Upper lobe of left lung (tissue), 6 donors: ENCODE results near the gene OR6K6. TPM values are rescaled to one million over a fixed set of nuclear protein-coding genes. Genes with fewer than 3 reads are reported as not detected.

ENCODE experiments used
- ATAC-seq, 2 donors: fragments of 200-7000 bp; cut with Tn5 transposase; one replicate each; pipeline ENCODE4 v1.9.1; 2022; ENCODE audit warnings: mild to moderate bottlenecking in 2 of 2, moderate library complexity in 2 of 2; ENCODE audit not compliant: low FRiP score in 2 of 2
- DNase-seq, 2 donors: peaks; one replicate each; pipeline ENCODE4 v3.0.0-alpha.2; 2019 to 2020
- H3K27ac ChIP-seq, 4 donors: fragments of 200-600 bp; sonication (generic); one replicate each; pipeline ENCODE4 v1.5.1; 2016 to 2019
- H3K27me3 ChIP-seq, 4 donors: fragments of 200-600 bp; sonication (generic); one replicate each; pipeline ENCODE4 v1.5.1; 2017 to 2019
- H3K36me3 ChIP-seq, 4 donors: fragments of 200-600 bp; sonication (generic); one replicate each; pipeline ENCODE4 v1.5.1; 2016 to 2019
- H3K4me1 ChIP-seq, 4 donors: fragments of 200-600 bp; sonication (generic); one replicate each; pipeline ENCODE4 v1.5.1; 2018 to 2019
- H3K4me3 ChIP-seq, 4 donors: fragments of 200-600 bp; sonication (generic); one replicate each; pipeline ENCODE4 v1.5.1; 2017 to 2019; ENCODE audit warnings: mild to moderate bottlenecking in 2 of 4, moderate library complexity in 1 of 4
- H3K9me3 ChIP-seq, 4 donors: fragments of 200-600 bp; sonication (generic); one replicate each; pipeline ENCODE4 v1.5.1; 2018 to 2019
- EP300 ChIP-seq, 4 donors: sonication (generic); formaldehyde crosslinking; IDR thresholded peaks; one replicate each; pipeline ENCODE4 v1.5.1; 2017; ENCODE audit warnings: antibody characterized with exemption in 4 of 4, control low read depth in 2 of 4
- POLR2A ChIP-seq, 4 donors: fragments of 450-650 bp; IDR thresholded peaks; one replicate each; pipeline ENCODE4 v1.5.1; 2016 to 2017; ENCODE audit warnings: antibody characterized with exemption in 4 of 4, mild to moderate bottlenecking in 2 of 4
- POLR2AphosphoS5 ChIP-seq, 2 donors: sonication (generic); formaldehyde crosslinking; IDR thresholded peaks; one replicate each; pipeline ENCODE4 v1.5.1; 2017; ENCODE audit warnings: antibody characterized with exemption in 2 of 2
- WGBS, 2 donors: methylation state at CpG; one replicate each; pipeline ENCODE4 v1.1.5; 2017 to 2018; 5-methylcytosine and 5-hydroxymethylcytosine counted together
- total RNA-seq, 6 donors: library from RNA; depleted of rRNA in 4 of 6; stranded (reverse); fragments of >200 nt in 4 of 6; gene quantifications; one replicate each; pipeline versions ENCODE4 v1.1.0 to v1.2.1, GENCODE V29; 2016 to 2021
- TF ChIP-seq, protein P1 (sequence below), 6 experiments: fragments of 450-650 bp in 4 of 6; fragments of 200-600 bp in 2 of 6; sonication (generic) in 2 of 6; IDR thresholded peaks; one replicate each; pipeline ENCODE4 v1.5.1; 2016 to 2019; ENCODE audit warnings: antibody characterized with exemption in 6 of 6
- donor health status: DM: no; HTN: no; CAD: no; lungs with moderate emphysema.
- donor health status: DM: no; HTN: yes; CAD: no; lungs with severe emphysema.

Gene OR6K6, protein sequence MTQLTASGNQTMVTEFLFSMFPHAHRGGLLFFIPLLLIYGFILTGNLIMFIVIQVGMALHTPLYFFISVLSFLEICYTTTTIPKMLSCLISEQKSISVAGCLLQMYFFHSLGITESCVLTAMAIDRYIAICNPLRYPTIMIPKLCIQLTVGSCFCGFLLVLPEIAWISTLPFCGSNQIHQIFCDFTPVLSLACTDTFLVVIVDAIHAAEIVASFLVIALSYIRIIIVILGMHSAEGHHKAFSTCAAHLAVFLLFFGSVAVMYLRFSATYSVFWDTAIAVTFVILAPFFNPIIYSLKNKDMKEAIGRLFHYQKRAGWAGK
- not detected for total RNA-seq

DNA sequence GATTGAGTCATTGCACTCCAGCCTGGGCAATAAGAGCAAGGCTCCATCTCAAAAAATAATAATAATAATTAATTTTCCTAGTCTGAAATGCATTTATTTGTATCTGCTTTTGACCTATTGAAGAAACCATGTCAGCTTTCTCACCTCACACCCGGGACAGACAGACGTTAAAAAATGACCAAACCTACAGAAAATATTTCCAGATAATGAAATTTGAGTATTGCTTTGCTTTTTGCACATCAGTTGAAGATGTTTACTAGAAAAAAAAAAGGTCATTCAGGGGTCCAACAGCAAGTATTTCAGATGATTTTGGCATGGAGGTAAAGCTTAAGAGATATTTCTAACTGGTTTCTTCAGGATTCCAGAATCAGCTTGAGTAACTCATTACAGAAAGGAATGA, at the start of gene OR6K6:
TSS of gene OR6K6 (plus strand) at position 301 of the 400 bp plus-strand sequence. CDS start 168 bp downstream, outside the sequence.
- no peak for TF ChIP-seq EP300 (IDR thresholded peaks at IDR 0.05)
- TF ChIP-seq, protein P1, sequence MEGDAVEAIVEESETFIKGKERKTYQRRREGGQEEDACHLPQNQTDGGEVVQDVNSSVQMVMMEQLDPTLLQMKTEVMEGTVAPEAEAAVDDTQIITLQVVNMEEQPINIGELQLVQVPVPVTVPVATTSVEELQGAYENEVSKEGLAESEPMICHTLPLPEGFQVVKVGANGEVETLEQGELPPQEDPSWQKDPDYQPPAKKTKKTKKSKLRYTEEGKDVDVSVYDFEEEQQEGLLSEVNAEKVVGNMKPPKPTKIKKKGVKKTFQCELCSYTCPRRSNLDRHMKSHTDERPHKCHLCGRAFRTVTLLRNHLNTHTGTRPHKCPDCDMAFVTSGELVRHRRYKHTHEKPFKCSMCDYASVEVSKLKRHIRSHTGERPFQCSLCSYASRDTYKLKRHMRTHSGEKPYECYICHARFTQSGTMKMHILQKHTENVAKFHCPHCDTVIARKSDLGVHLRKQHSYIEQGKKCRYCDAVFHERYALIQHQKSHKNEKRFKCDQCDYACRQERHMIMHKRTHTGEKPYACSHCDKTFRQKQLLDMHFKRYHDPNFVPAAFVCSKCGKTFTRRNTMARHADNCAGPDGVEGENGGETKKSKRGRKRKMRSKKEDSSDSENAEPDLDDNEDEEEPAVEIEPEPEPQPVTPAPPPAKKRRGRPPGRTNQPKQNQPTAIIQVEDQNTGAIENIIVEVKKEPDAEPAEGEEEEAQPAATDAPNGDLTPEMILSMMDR (IDR thresholded peaks at IDR 0.05) = no peak
- TF ChIP-seq POLR2A (IDR thresholded peaks at IDR 0.05) = no peak
- TF ChIP-seq POLR2AphosphoS5 (IDR thresholded peaks at IDR 0.05) = no peak
- no peaks in the 10 kb centered on the region for H3K27me3 ChIP-seq
- no peak within 1 kb of the TSS for H3K4me3 ChIP-seq
- H3K36me3 ChIP-seq = no peaks in the 10 kb centered on the region
- ATAC-seq = no peak
- WGBS, 2 donors = 85 to 89% methylated on average over 2 of the region's 2 CpGs
- H3K27ac ChIP-seq = no peak within 1 kb of the TSS
- no peak for DNase-seq
- no peaks in the 10 kb centered on the region for H3K4me1 ChIP-seq
- no peaks in the 10 kb centered on the region for H3K9me3 ChIP-seq

DNA sequence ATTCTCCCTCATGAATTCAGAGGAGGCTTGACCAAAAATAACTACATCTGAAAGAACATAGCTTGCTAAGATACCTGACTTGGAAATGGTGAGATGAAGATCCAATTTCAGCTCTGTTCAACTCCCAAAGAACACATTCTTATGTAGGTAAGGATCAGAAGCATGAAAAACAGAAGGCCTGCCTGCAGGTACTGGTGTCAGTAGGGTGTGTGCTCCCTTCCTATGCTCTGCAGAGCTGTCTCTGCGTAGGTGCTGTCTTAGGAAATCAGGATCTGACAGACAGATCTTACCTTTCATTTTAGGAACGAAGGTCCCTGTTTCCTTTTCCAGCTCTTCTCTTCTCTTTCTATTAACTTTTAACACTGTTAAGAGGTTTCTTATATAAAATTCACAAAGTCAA, 48.4 kb upstream of the OR6K6 start:
- Histone ChIP-seq H3K9me3 (no peaks in the 10 kb centered on the region), H3K36me3 (no peaks in the 10 kb centered on the region), H3K4me3 (no peak overlapping the region), H3K4me1 (no peaks in the 10 kb centered on the region), H3K27ac (no peak overlapping the region), H3K27me3 (no peaks in the 10 kb centered on the region)
- WGBS, 2 donors = 70 to 80% methylated on average over 2 of the region's 2 CpGs
- TF ChIP-seq POLR2AphosphoS5 (IDR thresholded peaks at IDR 0.05) (no peak), POLR2A (IDR thresholded peaks at IDR 0.05) (no peak), EP300 (IDR thresholded peaks at IDR 0.05) (no peak)
- TF ChIP-seq, protein P1 (IDR thresholded peaks at IDR 0.05) = no peak
- no peak for DNase-seq
- ATAC-seq = no peak

DNA sequence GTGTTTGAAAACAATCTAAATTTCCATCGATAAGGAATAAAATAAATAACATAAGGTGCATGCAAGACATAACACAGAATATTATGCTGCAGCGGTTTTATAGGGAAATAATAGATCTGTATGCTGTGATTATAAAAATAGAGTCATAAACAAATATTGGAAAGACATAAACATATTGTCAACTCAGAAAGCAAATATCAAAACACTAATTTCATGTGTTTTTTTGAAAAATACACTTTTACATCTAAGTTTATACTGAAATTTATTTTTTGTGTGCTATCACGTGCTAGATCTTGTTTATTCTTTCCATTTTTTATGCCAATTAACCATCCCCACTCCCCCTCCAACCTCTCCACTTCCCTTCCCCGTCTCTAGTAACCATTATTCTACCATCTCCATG, 43.4 kb upstream of the OR6K6 start:
- Histone ChIP-seq H3K4me3 (no peak overlapping the region), H3K27ac (no peak overlapping the region), H3K36me3 (no peaks in the 10 kb centered on the region), H3K9me3 (no peaks in the 10 kb centered on the region), H3K4me1 (no peaks in the 10 kb centered on the region), H3K27me3 (no peaks in the 10 kb centered on the region)
- 60 to 70% methylated on average over 4 of the region's 4 CpGs for WGBS, 2 donors
- TF ChIP-seq, protein P1 (IDR thresholded peaks at IDR 0.05) = no peak
- no peak for TF ChIP-seq EP300 (IDR thresholded peaks at IDR 0.05)
- TF ChIP-seq POLR2AphosphoS5 (IDR thresholded peaks at IDR 0.05) = no peak
- no peak for TF ChIP-seq POLR2A (IDR thresholded peaks at IDR 0.05)
- DNase-seq (no peak), ATAC-seq (no peak)

DNA sequence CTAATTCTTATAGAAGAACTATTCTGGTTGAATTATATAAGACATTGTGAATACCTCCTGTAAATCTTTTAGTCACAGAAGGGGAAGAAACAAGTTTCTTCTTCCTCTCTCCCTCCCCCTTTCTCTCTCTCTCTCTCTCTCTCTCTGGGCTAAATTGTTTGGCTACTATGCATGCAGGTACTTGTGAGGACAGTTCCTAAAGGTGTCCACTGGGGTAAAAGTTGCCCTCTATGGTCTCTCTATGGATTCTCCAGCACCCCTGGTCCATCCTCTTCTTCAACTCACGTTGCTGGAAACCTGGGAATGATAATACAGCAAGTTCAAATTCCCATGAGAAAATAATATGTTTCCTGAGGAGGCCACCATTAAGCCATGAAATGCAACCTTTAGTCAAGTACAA, 39.8 kb upstream of the OR6K6 start:
- no peaks in the 10 kb centered on the region for H3K36me3 ChIP-seq
- H3K27me3 ChIP-seq = no peaks in the 10 kb centered on the region
- WGBS, 2 donors = 47 to 61% methylated on average over 1 of the region's 1 CpG
- H3K27ac ChIP-seq = no peak overlapping the region
- DNase-seq (no peak), ATAC-seq (no peak)
- H3K4me3 ChIP-seq = no peak overlapping the region
- H3K4me1 ChIP-seq = no peaks in the 10 kb centered on the region
- TF ChIP-seq, protein P1 (IDR thresholded peaks at IDR 0.05) = no peak
- no peak for TF ChIP-seq POLR2A (IDR thresholded peaks at IDR 0.05)
- TF ChIP-seq EP300 (IDR thresholded peaks at IDR 0.05) = no peak
- no peak for TF ChIP-seq POLR2AphosphoS5 (IDR thresholded peaks at IDR 0.05)
- no peaks in the 10 kb centered on the region for H3K9me3 ChIP-seq

DNA sequence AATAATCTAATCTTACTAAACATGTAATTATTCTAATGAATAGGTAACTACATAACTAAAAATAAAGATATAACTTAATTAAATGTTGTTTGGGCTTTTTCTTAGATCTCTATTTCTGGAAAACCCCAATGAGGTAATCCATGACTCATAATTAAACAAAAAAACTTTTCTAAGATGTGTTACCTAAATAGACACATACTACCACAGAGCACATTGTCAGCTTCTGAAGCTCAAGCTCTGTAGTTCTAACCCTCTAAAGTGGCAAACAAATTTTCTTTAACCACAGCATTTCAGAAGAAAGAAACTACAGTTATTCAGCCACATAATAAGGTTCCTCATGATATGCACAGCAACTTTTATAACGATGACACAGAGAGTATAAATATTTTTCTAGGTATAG, 38.2 kb upstream of the OR6K6 start:
- DNase-seq = no peak
- Histone ChIP-seq H3K9me3 (no peaks in the 10 kb centered on the region), H3K27me3 (no peaks in the 10 kb centered on the region), H3K4me1 (no peaks in the 10 kb centered on the region), H3K4me3 (no peak overlapping the region), H3K36me3 (no peaks in the 10 kb centered on the region), H3K27ac (no peak overlapping the region)
- TF ChIP-seq POLR2AphosphoS5 (IDR thresholded peaks at IDR 0.05) (no peak), POLR2A (IDR thresholded peaks at IDR 0.05) (no peak), EP300 (IDR thresholded peaks at IDR 0.05) (no peak)
- TF ChIP-seq, protein P1 (IDR thresholded peaks at IDR 0.05) = no peak
- WGBS, 2 donors = 70 to 83% methylated on average over 1 of the region's 1 CpG
- ATAC-seq = no peak
